HFFc6 (cell line): Measurements from ENCODE around the gene SOX18. TPM values are rescaled to one million over a fixed set of nuclear protein-coding genes. Genes with fewer than 3 reads are reported as not detected.

ENCODE experiments used
- DNase-seq: peaks from one replicate; pipeline ENCODE4 v3.0.0-alpha.2; 2018
- H3K27ac Mint-ChIP-seq: 2 replicates; pipeline ENCODE4 v1.8.0; 2020; ENCODE audit warnings: mild to moderate bottlenecking, mixed read lengths
- H3K27me3 Mint-ChIP-seq: 2 replicates; pipeline ENCODE4 v1.8.0; 2021; ENCODE audit warnings: mild to moderate bottlenecking, moderate library complexity, mixed read lengths; ENCODE audit not compliant: insufficient read depth
- H3K36me3 Mint-ChIP-seq: 2 replicates; pipeline ENCODE4 v1.8.0; 2021; ENCODE audit warnings: low read depth, mixed read lengths
- H3K4me1 Mint-ChIP-seq: 2 replicates; pipeline ENCODE4 v1.8.0; 2020; ENCODE audit warnings: low read depth, mixed read lengths
- H3K4me3 Mint-ChIP-seq: 2 replicates; pipeline ENCODE4 v1.8.0; 2020; ENCODE audit warnings: mild to moderate bottlenecking, moderate library complexity, mixed read lengths
- H3K9me3 Mint-ChIP-seq: 2 replicates; pipeline ENCODE4 v1.8.0; 2020; ENCODE audit warnings: mild to moderate bottlenecking, mixed read lengths
- total RNA-seq, 6 experiments: library from RNA; stranded (reverse); fragmentation: NEBNext Ultra II Directional; extraction: Animal tissue kit (Norgen Biotek cat#: 25700); gene quantifications; 2 replicates in 1 of 6; 3 replicates in 5 of 6; pipeline ENCODE4 v1.2.3, GENCODE V29; 2021
- TF ChIP-seq, protein P1 (sequence below): fragments of 200-600 bp; sonication (generic); IDR thresholded peaks from 2 replicates; pipeline ENCODE4 v1.5.0; 2021; ENCODE audit warnings: antibody characterized with exemption, mild to moderate bottlenecking

The SOX18 gene
- total RNA-seq, 6 experiments from 2014 or later, result 0.10 to 0.17 TPM; not detected in 4

GRCh38 chr20:64075556-64075955, 26.1 kb upstream of the SOX18 start:
- Mint-ChIP-seq H3K9me3 (no peaks in the 10 kb centered on the region), H3K27ac (no peak overlapping the region), H3K4me1 (peaks cover 8% of the 10 kb centered on the region; the same call in 1 of the 2 replicates), H3K4me3 (no peak overlapping the region), H3K36me3 (no peaks in the 10 kb centered on the region), H3K27me3 (no peaks in the 10 kb centered on the region; the same call in none of the 2 replicates)
- no peak for DNase-seq
- TF ChIP-seq, protein P1, sequence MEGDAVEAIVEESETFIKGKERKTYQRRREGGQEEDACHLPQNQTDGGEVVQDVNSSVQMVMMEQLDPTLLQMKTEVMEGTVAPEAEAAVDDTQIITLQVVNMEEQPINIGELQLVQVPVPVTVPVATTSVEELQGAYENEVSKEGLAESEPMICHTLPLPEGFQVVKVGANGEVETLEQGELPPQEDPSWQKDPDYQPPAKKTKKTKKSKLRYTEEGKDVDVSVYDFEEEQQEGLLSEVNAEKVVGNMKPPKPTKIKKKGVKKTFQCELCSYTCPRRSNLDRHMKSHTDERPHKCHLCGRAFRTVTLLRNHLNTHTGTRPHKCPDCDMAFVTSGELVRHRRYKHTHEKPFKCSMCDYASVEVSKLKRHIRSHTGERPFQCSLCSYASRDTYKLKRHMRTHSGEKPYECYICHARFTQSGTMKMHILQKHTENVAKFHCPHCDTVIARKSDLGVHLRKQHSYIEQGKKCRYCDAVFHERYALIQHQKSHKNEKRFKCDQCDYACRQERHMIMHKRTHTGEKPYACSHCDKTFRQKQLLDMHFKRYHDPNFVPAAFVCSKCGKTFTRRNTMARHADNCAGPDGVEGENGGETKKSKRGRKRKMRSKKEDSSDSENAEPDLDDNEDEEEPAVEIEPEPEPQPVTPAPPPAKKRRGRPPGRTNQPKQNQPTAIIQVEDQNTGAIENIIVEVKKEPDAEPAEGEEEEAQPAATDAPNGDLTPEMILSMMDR, result no peak

DNA sequence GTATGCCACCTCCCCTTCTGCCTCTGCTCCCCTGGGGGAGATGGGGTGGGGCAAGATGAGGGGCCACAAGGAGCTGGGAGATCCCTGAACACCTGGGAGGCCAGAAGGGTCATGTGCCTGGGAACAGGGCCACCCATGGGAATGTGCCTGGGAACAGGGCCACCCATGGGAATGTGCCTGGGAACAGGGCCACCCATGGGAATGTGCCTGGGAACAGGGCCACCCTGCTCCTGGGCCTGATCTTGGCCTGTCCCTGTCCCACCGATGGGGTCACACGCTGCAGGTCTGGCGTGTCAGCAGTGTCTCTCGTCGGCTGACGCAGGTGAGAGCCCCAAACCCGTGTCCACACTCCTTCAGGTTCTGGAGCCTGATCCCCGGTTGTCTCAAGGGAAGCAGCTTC, 25.5 kb upstream of the SOX18 start:
- TF ChIP-seq, protein P1, result no peak
- H3K27ac Mint-ChIP-seq, result no peak overlapping the region

GRCh38 chr20:64074184-64074789, 24.8 kb upstream of the SOX18 start:
- Mint-ChIP-seq H3K4me3 (no peak overlapping the region), H3K36me3 (no peaks in the 10 kb centered on the region), H3K9me3 (no peaks in the 10 kb centered on the region), H3K27me3 (no peaks in the 10 kb centered on the region; the same call in none of the 2 replicates), H3K27ac (no peak overlapping the region), H3K4me1 (peaks cover 8% of the 10 kb centered on the region; the same call in 1 of the 2 replicates)
- TF ChIP-seq, protein P1, result no peak
- DNase-seq, result no peak

More for the DNA sequence above, 25.5 kb upstream of the SOX18 start:
- DNase-seq, result no peak
- no peaks in the 10 kb centered on the region for H3K9me3 Mint-ChIP-seq
- no peak overlapping the region for H3K4me3 Mint-ChIP-seq
- H3K4me1 Mint-ChIP-seq, result peaks cover 8% of the 10 kb centered on the region; the same call in 1 of the 2 replicates
- no peaks in the 10 kb centered on the region; the same call in none of the 2 replicates for H3K27me3 Mint-ChIP-seq
- no peaks in the 10 kb centered on the region for H3K36me3 Mint-ChIP-seq

DNA sequence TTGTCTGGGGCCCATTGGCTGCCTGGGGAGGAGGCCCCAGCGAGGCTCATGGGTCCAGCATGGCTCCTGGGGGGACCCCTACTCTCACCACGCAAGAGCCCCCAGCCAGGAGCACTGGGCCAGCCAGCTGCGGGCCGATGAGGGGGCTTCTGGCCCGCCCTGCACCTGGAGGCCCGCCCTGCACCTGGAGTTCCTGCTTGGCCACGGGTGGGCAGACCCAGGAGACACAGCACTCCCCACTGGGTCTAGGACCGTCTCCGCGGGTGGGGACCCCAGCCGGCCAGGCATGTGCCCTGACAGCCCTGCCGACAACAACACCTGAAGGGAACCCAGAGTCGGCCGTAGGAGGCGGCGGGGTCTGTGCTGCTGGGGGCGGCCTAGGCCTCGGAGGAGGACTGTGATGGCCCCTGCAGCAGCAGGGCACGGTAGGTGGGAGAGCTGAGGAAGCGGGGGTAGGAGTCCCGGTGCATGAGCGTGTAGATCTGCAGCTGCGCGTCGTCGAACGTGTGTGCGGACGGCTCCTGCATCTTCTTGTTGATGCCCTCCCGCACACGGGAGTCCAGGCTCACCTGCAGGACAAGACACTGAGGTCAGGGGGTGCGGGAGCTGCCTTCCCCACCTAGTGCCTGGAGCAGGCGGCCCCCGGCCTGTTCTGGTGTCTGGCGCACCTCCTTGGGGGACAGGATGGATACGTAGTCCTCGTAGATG, 24.2 kb upstream of the SOX18 start:
- no peaks in the 10 kb centered on the region for H3K36me3 Mint-ChIP-seq
- no peaks in the 10 kb centered on the region for H3K9me3 Mint-ChIP-seq
- TF ChIP-seq, protein P1, result no peak
- H3K27ac Mint-ChIP-seq, result no peak overlapping the region
- H3K4me1 Mint-ChIP-seq, result peaks cover 2% of the 10 kb centered on the region; the same call in 1 of the 2 replicates
- H3K27me3 Mint-ChIP-seq, result no peaks in the 10 kb centered on the region; the same call in 1 of the 2 replicates
- H3K4me3 Mint-ChIP-seq, result no peak overlapping the region
- no peak for DNase-seq

- Mint-ChIP-seq H3K4me1 (no peaks in the 10 kb centered on the region), H3K27ac (no peak overlapping the region), H3K36me3 (no peaks in the 10 kb centered on the region), H3K9me3 (no peaks in the 10 kb centered on the region), H3K4me3 (no peak overlapping the region), H3K27me3 (no peaks in the 10 kb centered on the region; the same call in 1 of the 2 replicates)
- no peak for DNase-seq
- TF ChIP-seq, protein P1, result no peak
These were observed 23.1 kb upstream of the SOX18 start for GRCh38 chr20:64072498-64073063.
